ENCODE results near the gene OTOS.

OTOS gene

DNA sequence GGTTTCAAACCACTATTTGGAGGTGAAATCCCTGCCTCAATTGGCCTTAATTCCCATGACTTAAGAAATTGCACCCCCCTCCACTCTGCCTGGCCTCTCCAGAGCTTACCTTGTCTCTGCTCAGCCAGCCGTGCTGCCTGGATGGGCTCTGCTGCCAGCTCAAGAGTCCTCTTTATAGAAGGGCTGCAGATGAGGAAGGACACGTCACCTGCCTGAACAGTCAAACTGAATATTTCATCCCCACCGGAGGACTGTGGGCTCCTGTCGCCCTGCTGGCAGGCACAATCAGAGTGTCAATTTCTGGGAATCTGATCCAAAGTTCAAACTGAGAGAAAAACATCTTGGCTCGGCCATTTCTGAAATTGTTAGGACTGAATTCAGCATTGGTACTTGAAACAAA lies at the start of gene OTOS:
TSS of gene OTOS (minus strand) at position 148 of the 400 bp plus-strand sequence. CDS start 332 bp downstream, outside the sequence.
- no peak for DNase-seq

DNA sequence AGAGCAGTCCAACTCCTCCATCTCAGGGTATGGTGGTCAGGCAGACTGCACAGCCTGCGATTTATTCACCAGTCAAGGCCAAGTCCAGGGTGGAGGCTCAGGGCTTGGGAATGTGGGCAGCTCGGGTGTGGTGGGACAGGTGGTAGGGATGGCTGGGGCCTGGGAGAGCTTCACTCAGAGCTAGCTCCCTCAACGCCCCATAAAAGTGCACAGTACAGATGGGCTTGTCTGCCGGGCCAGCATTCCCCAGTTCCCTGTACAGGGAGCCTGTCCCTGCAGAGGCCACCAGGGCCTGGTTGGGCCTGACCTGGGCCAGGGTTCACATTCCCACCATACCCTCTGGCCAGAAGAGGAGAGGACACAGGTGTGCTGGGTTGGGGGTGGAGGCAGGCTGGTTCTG lies 49.2 kb upstream of the OTOS start:
- no peak for DNase-seq

GRCh38 chr2:240187989-240188590 lies 47.6 kb upstream of the OTOS start:
- DNase-seq, result no peak

GRCh38 chr2:240186191-240186725 lies 45.8 kb upstream of the OTOS start:
- no peak for DNase-seq

GRCh38 chr2:240184656-240185055 lies 44.2 kb upstream of the OTOS start:
- no peak for DNase-seq

- DNase-seq, result no peak
Measured at GRCh38 chr2:240183875-240184590, 43.6 kb upstream of the OTOS start.

DNA sequence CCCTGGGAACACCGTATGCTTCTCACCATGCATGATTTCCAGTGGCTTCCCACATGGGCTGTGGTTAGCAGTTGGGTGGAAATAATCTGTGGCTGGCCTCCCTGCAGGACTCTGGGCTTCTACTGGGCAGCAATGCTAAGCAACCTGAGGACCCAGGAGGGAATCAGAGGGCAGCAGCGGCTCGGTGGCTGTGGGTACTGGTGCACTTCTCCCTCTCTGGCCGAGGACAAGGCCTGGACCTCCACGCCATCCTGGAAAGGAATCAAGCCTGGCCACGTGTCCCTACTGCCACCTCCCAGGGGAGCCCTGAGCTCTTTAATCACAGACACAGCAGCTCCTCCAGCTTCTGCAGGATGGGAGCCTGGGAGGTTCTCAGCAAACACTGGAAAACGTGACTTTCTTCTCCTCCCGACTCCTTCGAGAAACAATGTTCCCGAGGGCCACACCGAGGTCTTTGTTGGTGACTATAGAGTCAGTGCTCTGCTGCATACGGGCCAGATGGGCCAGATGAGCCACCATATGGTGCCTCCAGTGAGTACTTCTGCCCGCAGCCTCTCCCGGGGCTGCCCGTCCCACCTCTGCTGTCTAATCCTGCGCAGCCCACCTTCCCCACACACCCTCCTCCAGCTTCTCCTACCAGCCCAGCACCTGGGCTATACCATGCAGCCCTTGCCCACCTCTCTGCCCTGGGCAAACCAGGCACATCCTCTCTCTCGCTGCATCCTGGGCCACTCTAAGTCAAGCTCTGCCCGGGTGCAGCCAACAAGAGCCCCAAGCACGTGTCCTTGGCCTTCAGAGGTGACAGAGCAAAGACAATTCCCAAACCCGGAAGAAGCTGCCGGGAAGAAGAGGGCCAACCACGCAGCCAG lies 42.8 kb upstream of the OTOS start:
- DNase-seq, result no peak

DNA sequence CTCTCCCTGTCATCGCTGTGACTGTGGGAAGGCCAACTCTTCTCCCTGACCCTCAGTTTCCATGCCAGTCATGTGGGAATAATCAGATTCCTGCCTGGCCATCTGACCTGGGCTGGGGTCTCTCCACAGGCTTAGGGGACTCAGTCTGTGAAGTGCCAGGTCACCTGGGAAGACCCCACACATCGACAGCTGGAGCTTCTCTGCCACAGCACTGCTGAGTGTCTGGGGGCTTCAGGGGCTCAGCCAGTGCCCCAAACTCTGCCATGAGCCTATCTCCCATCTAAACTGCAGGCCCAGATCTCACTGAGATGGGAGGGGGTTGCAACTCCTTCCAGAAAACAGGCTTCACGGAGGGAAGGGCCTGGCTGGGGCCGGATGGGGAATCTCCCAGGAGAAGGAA lies 42.0 kb upstream of the OTOS start:
- no peak for DNase-seq

GRCh38 chr2:240182001-240182400 lies 41.5 kb upstream of the OTOS start:
- no peak for DNase-seq

DNA sequence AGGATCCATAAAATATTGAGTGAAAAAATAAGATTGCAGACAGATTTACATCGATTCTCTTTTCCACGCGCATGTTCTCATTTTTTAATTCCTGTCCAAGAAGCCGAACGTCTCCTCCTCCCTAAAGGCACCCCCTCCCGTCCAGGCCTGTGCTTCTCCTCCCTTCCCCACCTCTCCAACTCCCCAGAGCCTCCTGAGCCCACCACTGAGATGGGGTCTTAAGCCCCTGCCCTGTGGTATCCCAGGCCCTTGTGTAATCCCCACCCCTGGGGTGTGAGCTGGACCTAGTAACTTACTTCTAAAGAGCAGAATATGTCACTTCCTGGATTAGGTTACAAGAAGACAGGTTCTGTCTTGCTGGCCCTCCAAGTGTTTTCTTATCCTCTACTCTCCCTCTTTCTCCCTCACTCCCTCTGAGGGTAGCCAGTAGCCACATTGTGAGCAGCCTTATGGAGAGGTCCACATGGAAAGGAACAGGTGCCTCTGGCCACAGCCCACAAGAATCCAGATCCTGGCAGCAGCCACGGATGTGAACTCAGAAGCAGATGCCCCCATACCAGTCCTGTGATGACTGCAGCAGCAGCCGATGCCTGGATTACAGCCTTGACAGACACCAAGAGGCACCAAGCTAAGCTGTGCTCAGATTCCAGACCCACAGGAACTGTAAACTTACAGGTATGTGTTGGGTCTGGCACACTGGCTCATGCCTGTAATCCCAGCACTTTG lies 39.6 kb upstream of the OTOS start:
- DNase-seq, result no peak

- DNase-seq, result no peak
Measured at GRCh38 chr2:240179186-240179815, 38.8 kb upstream of the OTOS start.

GRCh38 chr2:240178564-240178963 lies 38.1 kb upstream of the OTOS start:
- DNase-seq, result no peak

DNA sequence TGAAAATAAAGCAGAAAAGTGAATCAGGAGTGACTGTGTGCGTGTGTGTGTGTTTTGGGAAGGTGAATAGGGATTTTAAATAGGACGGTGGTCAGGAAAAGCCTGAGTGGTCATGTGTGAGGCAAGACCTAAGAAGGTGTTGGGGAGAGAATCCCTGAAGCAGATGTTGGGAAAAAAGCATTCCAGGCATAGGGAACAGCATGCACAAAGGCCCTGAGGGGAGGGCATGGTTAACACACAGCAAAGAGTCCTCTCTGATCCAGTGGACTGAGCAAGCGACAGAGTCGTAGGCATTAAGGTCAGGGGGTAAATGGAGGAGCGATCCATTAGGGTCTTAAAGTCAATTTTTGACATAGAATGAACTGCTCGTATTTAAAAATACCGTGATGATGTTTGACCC lies 34.0 kb upstream of the OTOS start:
- no peak for DNase-seq

GRCh38 chr2:240172071-240172895 lies 31.8 kb upstream of the OTOS start:
- DNase-seq, result no peak

DNA sequence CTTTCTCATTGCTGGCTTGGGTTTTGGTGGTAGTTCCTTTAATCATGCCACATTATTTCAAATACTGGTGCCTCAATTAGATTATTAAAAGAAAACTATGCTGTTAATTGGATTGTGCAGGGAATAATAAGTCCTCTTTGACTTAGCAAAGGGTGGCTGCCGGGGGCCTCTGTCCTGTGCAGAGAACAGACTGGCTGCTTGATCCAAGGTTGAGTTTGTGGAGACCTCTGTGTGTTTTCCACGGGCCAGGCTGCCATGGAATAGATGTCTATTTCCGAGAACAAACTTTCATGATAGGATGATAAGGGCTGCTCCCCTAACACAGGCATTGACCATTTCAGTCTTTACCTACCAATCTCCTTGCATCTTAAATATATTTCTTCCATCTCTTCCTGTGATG lies 30.4 kb upstream of the OTOS start:
- DNase-seq, result no peak

DNA sequence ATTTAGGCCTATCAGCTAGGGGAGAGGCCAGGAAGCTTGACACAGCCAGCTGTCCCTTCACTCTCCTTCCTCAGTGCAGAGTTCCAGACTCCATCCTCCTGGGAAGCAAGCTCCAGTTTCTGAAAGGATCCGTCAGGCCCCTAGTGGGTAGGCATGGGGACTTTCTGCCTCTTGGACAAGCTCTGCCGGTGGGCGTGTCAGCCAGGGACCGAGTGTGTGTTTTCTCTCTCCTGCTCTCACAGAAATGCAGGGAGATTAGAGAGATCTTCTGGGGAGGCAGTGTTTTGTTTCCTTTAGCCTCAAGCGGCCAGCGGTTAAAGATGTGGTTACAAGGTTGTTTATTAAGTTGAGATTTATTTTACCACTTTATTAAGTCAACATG lies 29.9 kb upstream of the OTOS start:
- no peak for DNase-seq

GRCh38 chr2:240169486-240170353 lies 29.3 kb upstream of the OTOS start:
- DNase-seq, result no peak

GRCh38 chr2:240168546-240169361 lies 28.3 kb upstream of the OTOS start:
- DNase-seq, result no peak

DNA sequence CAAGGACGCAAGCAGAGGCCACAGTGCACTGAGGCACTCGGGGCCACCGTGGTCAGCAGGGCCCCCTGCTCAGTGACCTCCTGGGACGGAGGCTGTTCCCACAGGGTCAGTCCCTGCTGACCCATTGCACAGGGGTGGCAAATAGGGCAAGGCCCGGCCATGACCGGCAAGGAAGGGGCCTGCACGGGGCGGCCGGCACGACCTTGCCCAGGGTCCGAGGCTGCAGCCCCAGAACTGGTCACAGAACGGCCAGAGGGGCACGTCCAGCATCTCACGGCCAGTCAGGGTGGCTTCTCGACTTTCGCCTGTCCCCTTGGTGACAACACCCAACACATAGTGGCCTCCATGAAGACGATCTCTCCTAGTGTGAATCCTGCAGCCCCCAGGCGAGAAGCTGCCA lies 27.6 kb upstream of the OTOS start:
- no peak for DNase-seq

DNA sequence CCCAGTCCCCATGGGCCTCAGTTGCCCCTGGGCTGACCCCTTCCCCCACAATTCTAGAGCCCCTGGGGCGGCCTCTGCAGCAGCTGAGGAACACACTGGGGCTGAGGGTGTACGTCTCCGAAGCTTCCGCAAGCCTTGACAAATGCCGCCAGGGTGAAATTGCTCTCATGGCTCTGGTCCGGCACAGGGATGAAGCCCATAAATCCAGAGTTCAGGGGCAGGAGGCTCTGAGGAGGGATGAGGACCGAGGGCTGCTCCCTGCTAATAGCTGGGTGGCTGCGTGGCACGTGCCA lies 27.1 kb upstream of the OTOS start:
- no peak for DNase-seq
